GM21825 (cell line): Measurements from ENCODE around the gene SOAT2.

Source experiments
- ATAC-seq: cut with Tn5 transposase; IDR thresholded peaks from one replicate; pipeline ENCODE4 v1.9.1; 2021; ENCODE audit warnings: mild to moderate bottlenecking, moderate library complexity; ENCODE audit not compliant: unreplicated experiment

SOAT2 gene

DNA sequence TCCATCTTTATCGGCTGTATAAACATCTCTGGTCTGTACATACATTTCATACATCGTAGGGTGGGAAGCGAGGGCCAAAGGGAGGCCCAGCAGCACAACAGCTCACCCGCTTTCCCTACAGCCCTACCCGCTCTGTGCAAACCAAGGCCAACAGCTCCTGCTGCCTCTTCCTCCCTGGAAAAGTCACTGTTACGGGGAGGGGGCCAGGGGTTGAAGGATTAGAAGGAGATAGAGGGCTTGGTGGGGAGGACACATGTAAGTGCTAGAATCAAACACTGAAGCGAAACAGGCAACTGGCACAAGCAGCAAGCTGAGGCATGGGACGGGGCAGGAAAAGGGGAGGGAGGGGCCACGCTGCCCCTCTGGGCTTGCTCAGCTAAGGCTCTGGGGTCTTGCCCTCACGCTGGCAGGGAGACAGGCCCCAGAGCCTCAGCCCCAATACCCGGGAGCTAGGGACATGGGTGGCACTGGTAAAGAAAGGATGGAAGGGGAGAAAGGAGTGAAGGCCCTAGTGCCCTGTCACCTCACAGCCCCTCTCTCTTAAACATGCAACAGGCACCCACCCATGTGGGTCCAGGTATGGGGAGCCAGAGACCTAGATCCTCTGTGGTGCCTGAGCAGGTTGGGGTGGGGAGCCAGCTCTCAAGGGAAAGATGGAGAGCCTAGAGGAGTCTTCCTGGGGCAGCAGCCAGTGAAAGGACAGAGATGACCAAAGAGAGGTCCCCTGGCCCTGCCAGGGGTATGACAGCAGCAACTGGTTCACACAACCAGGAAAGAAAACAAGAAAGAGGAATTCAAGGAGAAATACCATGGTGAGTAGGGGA, 38.5 kb upstream of the SOAT2 start:
- ATAC-seq: no peak

DNA sequence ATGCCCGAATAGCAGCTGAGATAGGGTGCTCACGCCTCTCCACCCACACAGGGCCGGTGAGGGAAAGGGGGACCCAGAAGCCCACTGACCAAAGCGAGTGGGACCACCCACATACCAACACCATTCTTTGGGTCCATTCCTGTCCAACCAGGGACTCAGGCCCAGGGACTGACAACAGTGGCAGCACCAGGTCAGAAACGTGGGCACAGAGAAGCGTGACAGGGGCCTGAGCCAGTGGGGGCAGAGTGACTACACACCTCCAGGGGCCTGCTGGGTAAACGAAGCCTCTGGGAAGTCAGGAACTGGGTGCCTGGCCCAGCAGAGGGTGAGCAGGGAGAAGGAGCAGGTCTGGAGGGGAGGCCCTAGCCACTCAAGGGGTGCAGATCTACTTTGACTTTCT, 37.8 kb upstream of the SOAT2 start:
- ATAC-seq: no peak

DNA sequence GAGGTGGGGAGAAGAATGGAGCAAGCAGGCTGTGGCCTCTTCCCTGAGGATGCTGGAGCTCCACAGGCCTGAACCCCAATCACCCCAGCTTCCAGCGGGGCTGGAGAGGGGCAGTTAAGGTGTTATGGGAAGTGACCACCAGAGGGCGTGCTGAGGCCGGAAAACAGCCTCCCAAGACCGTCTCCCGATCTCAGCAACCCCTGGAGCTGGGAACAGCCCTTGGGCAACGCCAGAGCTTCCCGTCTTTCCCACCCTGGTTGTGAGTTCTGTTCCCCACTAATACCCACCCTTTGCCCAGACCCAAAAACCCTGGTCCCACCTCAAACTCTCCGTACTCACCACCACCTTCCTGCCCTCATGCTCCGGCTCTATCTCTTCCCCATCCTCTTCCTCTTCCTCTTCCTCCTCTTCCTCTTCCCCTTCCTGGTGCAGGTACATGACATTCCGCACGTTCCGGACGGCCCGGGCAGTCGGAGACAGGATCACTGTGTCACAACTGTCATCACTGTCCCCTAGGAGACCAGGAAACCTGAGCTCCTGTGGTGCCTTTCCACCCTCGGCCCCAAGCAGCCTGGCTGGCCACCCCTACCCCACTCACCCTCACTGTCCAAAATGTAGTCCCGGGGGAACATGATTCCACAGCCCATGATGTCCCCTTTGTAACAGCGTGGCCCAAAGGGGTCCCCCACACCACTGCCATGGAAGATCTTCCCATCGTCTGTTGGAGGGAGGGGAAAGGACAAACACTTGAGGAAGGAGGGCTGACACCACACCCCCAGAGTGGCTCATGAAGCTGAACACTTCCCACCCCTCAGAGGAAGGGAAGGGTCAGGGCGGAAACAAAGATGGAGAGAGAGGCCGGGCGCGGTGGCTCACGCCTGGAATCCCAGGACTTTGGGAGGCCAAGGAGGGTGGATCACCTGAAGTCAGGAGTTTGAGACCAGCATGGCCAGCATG, 37.0 kb upstream of the SOAT2 start:
- ATAC-seq: no peak

DNA sequence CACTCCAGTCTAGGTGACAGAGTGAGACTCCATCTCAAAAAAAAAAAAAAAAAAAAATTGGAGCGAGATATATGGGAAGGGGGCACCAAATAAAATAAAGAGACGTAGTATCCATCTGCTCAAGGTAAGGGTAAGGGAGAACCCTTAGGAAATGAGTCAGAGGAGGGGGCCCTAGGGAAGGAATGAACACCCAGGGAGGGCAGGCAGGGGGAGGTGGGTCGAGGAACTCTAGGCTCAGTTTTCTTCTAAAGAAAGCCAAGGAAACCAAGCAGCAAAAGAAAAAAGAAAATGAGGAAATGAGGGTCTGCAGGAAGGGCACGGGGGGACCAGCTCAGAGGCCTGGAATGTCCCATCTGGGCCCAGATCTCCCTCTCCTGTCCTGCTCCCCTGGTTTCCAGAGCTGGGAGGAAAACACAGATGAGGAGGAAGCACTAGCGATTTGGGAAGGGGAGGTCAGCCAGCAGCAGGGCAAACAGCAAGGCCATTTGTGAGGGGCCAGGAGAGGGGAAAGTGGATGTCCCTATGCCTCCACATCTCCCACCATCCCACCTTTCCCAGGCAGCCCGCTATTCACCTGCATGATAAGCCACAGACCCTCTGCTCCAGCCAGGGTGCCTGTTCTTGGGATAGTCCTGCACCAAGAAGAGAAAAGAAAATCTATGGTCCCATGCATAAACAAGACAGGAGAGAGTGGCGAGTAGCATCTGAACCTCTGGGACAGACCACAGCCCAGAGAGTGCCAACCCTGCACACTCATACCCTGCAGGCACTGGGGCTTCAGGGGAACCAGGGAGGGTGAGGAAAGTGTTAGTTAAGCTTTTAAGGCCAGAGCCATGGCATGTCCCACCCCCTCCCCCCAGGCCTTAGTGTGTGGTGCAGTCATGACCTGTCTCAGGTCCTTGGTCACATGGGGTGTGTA, 36.0 kb upstream of the SOAT2 start:
- no peak for ATAC-seq

DNA sequence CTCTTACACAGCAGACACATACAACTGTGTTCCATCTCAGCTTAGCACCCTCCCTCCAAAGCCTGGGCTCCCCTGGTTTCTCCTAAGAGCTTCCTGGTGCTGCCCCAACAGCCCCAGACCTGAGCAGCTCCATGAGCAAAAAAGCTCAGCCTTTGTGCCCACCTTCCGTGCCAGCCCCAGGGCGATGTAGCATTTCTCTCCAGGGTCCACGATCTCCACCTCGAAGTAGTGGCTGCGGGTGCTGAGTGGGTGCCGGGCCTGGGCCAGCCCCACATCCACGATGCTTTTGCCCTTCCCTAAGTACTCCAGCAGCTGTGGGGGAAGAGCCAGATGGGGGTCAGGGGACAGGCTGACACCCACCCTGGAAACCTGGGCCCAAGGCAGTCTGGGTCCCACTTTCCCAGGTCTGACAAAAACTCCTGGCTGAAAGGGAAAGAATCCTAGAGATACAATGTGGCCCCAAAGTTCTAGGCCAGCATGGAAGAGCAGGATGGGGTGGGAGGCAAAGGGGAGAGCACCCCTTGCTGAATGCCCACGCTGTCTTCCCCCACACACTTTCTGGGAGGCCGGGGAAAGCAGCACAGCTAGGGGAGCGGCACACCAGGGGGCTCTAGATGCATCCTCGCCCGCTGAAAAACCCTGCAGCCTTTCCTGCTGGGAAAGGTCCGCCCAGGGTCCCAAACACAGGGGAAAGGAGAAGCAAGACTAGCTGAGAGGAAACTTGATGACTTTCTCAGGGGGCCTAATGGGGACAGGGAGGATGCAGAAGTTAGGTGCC, 35.1 kb upstream of the SOAT2 start:
- ATAC-seq: no peak

DNA sequence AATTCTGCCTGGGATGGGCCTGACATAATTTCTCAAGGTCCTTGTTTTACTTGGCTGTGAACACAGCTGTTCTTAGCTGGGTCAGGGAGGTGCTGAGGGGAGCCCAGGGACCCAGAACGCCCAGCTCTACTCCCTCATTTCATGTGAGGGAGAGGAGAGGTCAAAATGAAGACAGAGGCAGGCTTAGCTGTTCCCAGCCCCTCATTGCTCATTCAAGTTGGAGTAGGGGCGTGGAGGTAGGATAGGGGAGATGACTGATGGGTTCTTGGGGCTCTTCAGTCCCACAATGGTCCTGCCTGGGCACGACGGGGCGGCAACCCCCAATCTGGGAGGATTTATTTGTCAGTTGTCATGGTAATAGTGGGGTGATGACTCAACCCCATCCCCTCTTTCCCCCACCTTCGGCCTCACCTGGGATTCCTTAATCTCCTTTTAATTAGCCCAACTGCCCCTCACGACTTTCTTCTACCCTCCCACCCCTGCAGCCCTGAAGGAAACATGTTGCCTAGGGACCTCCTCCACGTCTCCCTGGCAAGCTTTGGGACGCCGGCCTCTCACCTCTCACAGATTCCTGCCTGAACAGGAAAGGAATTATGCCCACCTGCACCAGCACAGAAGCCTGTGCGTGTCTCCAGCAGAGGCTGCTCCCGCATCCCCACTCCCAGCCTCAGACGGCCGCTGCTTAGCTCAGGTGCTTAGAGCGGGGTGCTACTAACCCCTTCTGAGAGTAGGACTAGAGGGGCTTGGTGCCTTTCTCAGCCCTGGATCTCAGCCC, 34.3 kb upstream of the SOAT2 start:
- ATAC-seq: no peak

DNA sequence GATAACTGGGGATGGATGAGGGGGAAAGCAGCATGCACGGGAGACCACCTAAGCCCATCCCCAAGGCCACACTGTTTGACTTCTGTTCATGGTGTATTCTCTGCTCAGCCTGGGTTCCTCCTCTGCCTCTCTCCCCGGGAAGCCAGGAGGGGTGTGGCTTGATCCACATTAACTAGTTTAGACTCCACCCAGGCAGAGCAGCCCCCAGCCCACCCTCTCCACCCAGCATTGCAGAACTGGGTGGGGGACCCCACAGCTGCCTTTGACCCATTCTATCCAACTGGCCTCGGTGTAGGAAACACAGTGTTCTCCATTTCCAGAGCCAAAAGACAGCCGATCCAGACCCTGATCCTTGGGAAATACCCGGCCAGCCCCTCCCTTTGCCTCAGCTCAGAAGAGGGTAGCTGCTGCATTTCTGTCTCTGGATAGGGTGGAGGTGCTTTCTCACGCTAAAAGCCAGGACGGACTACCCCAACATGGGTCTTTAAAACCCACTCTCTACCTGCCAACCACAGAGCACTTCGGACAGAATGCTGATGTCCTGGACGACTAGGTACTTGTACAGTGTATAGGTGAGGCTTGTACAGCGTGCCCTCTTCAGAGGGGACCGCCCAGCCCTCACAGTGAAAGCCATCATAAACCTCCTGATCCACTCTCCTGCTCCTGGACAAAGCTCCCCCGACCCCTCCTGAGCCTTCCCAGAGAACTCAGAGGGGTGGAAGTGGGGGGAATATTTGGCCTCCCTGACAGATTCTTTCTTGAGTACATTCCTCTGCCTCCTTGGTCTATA, 33.5 kb upstream of the SOAT2 start:
- ATAC-seq: no peak

DNA sequence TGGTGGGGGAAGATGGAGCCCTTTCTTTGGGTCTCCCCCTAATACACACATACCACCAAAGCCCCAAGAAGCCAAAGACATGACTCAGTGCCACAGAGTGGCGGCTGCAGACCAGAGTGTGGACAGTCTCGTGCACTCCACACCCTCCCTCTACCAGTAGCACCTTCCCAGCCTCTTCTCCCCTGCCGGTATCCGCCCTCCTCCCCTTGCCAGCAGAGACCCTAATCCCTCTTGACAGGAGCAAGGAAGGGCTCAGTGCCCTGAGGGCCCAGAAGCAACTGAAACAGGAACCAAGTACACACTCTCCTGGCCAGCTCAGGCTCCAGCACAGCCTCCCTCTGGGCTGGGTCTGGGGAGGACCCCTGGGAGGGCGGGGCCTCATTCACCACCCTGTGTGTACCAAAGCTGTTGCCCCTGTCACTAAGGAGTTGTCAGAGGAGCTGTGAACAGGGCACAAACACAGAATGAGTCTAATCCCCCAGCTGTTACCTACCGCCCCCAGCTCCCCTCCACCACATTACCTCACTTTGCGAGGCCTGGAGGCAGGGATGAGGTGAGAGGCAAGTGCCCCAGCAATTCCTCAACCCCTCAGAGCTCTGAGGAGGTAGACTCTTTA, 32.3 kb upstream of the SOAT2 start:
- no peak for ATAC-seq

DNA sequence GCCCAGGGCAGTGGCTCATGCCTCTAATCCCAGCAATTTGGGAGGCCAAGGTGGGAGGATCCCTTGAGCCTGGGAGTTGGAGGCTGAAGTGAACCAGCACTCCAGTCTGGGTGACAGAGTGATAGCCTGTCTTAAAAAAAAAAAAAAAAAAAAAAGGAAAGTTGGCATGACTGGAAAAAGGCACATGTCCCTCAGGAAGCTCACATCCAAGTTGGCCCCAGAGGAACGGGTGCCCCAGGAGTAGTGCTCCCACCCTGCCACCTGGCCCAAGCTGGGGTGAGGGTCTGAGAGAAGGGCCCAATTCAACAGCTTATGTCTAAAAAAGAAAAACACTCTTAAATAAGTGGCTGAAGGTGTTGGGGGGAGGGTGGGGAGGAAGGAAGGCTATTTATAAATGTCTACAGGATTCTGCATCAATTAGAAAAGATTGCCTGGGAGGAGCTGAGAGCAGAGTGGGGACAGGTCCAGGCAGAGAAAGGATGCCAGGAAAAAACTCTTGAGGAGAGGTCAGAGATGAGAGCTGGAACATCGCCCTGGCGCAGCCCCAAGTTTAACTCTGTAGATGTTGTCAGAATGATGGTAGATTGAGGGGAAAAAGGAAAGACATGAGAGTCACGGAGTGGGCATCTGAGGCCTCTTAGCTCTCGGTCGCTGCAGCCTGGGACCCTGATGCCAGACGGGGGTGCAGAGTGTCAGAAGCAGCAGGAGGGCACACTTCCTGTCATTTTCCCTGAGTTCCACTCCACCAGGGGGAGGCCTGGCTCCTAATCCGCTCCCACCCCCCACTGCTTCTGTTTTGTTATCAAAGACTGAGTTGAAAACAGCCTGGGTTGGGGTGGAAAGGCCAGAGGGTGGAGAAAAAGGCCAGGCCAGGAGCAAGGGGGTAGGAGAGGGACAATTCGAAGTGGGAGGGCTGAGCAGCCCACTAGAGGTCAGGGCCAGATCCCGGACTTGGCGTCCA, 31.4 kb upstream of the SOAT2 start:
- no peak for ATAC-seq

DNA sequence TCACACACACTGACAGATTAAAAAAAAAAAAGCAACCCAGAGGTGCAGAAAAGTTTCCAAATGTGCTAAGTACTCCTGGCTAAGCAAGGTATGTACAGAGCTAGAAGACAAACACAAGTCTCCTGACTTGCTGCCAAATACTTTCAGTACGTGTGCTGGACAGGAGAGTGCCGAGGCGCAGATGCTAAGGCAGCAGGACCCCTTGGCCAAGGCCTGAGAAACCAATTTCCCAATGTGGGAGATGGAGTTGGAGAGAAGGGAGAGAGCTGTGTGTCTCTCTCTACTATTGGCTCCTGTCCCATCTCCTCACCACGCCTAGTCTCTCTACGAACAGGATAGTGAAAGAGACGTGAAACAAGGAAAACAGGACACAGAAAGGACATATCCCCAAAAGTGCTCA, 29.4 kb upstream of the SOAT2 start:
- no peak for ATAC-seq

DNA sequence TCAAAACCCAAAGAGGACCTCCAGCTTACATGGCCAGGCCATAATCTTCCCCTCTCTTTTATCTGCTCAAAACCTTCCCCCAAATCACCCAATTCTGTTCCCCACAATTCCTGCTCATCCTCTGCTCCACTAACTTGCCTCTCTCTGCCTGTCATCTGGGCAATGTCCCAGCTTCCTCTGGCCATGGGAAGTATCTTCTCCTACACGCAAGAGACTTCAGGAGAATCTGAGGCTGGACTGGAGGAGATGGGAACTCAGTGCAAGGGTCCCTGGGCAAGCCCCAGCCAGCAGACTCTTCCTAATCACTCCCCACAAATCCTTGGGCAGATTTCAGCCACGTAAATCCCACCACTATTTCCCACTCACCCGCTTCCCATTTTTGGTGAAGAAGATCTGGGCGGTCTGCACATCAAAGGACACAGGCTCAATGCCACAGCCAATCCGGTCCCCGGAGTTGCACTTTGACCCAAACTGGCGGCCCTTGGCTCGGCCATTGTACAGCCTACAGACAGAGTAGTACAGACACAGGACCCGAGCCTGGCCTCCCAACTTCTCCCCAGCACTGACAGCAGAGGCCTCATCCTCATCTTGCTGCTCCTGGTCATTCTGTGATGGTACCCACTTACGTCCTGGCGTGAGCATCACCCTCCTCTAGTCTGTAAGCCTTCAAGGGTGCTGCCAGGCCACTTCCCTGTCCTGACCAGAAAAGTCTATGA, 28.8 kb upstream of the SOAT2 start:
- no peak for ATAC-seq

DNA sequence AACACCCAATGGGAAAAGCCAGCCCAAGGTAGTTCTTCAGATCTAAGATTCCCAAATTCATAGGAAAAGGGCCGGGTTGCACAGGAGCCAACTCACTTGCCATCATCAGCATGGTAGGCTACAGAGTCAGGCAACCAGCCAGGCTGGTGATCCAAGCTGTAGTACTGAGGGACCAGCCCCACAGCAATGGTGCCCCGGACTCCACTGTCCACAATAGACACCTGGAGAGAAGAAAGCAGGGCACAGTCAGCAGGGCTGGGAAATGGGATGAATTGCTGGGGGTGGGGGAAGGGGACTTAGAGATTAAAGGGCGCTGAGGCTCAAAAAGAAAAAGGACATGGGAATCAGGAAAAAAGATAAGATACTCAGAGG, 28.3 kb upstream of the SOAT2 start:
- ATAC-seq: no peak

DNA sequence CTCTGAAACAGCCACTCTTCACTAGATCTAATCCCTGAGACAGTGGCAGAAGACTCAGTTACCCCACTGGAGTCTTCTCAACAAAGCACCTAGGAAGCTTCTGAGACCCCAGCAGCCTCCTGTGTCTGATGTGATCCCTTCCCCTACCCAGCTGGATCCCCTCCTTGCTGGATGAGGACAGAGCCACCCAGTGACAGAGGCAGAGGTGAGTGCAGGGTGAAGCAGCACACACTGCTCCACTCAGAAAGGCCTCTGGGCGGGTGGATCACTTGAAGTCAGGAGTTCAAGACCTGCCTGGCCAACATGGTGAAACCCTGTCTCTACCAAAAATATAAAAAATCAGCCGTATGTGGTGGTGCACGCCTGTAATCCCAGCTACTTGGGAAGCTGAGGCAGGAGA, 26.8 kb upstream of the SOAT2 start:
- no peak for ATAC-seq

DNA sequence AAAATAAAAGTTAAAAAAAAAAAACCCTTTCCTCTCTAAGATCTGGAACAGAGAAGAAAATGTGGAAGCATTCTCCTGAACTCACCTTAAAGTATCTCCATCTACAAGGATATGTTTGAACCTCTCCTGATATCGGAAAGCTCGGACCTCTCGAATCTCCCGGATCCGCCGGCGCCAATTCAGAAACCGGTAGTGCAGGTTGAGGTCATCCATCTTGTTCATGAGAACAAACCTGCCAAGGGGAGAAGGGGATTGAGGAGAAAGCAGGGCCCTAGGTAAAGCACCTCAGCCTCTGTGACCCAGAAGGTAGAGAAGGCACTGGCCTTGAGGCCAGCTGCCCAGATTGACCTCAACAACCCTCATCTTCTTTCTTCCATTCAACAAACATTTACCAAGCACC, 26.3 kb upstream of the SOAT2 start:
- no peak for ATAC-seq

DNA sequence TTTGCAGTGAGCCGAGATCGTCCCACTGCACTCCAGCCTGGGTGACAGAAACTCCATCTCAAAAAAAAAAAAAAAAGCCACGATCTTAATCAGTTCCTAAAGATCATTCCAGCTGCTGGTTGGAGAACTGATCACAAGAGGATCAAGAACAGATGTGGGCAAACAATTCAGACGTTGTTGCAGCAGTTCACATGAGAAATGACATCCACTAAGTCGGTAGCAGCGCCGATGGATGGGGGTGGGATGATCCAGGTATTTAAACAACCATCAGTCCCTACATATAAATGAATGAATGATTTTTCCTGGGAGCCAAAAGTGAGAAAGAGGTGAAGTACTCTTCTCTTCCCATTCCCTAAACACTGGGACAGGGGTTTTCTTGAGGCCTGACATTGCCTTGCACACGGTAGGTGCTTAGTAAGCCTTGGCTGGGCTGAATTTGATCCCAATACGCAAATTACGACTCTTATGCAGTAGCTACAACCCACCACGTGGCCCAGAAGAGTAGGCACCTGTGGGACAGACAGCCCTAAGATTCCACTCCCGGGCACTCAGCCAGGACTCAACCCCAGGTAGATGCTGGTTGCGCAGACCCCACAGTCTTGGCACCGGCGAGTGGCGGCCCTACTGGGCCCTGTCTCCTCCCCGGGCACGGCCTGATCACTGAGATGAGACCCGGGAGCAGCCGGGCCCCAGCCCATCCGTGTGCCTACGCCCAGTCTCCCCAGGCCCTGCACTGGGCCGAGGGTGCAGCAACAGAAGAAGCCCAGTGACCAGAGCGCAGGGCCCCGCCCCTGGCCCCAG, 24.7 kb upstream of the SOAT2 start:
- no peak for ATAC-seq
